NCI-H82 treated with DMSO at 0.1 percent for 48 hours (cell line): Measurements from ENCODE around the gene STK16.
"Not testable (repeated sequence)": the region's sequence is repeated elsewhere in the genome, so short reads cannot be mapped to it uniquely, and the experiment has no call there.

ENCODE experiments used
- DNase-seq: peaks from one replicate; lab custom pipeline; 2025; ENCODE audit not compliant: unreplicated experiment; lab: John Stamatoyannopoulos, UW

STK16 gene

GRCh38 chr2:219243291-219243761 is 2.0 kb upstream of the STK16 start:
- no peak for DNase-seq

DNA sequence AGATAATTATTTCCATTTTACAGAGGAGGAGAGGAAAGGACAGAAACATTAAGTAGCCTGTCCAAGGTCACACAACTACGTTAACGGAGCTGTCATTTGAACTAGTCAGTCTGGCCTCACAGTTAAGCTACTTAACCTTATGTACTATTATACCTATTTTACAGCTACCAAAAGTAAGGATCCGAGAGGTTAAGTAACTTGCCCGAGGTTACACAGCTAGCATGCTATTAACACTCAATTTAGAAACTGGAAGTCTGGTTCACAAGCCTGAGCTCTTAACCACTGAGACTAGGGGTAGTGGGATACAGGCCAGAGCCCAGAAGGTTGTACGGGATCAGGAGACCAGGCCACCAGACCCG is 511 bp upstream of the STK16 start:
- DNase-seq, result no peak

- no peak for DNase-seq
Observed at GRCh38 chr2:219245899-219246230, 586 bp downstream of the STK16 start.

DNA sequence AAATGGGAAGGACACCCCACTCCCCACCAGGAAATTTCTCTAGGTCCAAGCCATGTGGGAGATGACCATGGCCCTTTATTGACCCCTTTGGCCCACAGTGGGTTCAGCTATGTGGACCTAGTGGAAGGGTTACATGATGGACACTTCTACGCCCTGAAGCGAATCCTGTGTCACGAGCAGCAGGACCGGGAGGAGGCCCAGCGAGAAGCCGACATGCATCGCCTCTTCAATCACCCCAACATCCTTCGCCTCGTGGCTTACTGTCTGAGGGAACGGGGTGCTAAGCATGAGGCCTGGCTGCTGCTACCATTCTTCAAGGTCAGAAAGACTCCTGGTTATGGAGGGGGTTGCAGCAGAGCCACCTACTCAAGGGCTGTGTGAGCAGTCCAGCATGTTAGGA is 1.3 kb downstream of the STK16 start:
- DNase-seq, result no peak

DNA sequence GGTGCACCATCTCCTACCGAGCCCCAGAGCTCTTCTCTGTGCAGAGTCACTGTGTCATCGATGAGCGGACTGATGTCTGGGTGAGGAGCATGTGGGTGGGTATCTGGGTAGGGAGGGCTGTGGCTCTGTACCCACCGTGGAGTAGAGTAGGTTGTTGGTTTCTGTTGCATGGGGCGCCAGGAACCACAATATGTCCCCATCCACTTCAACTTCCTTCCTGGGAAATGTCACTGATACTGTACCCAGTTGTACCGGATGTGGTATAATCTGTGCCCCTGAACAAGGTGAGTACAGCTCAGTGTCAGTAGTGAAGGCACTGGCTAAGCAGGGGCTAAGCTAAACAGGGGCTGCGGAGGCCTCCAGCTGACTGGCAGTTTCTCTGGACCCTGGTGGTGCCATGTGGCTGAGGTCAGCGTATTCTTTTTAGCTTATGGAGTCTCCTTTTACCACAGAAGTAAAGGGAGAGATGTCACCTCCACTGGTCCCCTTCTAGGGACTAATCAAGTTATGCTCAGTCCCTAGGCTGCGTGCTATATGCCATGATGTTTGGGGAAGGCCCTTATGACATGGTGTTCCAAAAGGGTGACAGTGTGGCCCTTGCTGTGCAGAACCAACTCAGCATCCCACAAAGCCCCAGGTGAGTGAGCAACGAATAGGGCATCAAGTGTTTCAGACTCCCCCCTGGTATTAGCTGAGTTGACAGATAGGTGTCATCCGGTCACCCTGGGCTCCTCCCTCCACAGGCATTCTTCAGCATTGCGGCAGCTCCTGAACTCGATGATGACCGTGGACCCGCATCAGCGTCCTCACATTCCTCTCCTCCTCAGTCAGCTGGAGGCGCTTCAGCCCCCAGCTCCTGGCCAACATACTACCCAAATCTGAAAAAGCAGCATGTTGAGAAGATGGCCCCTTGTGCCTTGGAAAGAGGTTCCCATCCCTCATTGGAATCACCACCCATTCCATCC is 2.7 kb downstream of the STK16 start:
- no peak for DNase-seq

- no peak for DNase-seq
Observed at GRCh38 chr2:219248845-219249202, 3.5 kb downstream of the STK16 start.

DNA sequence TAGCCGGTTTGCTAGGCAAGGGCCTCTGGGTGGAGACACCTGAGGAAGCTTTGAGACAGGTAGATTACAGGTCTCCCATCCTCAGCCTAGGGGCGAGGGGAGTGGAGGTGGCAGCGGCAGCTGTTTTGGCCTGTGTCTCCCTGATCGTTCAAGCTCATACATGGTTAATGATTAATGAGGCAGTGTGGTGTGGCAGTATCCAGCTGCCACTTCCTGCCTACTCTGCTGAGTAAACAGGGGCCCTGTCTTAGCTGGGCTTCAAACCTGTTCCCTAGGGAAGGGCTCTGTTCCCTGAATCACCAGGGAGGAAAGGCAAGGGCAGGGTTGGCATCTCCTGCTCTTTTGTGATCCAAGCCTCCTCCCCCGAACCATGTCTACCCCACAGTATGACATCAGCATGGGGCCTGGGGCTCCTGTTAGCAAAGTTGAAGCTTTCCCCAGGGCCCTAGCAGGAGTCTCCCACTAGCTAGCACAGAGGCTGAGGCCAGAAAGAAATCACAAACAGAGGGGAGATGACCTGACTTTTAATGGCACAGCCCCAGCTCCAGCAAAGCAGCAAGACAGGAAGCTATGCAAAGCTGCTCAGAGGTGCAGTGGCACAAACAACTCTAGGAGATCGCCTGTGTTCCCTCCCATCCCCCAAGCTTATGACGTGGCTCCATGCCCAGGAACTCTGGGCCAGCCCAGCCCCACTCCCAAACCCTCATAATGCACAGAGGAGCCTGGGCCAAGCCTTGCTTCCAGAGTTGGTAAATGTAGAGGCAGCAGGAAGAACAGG is 4.1 kb downstream of the STK16 start:
- DNase-seq, result peak; percentile 27

GRCh38 chr2:219250049-219250781 is 4.9 kb downstream of the STK16 start:
- no peak for DNase-seq

DNA sequence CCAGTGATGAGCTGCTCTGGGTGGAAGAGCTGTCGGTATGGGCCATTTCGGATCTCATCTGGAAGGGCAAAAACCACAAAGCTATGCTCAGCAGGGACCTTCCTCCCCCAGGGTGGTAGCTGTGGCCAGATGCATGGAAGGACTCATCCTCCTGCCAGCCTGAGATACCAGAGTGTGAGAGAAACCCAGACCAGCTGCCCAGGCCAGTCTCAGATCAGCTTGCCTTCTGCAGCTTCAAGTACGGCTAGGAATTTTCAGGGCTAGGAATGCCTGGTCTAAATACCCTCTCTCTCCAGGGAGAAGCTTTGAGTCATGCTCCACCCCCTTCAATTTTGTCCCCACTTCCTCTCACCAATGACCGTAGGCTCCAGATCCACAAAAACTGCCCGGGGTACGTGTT is 6.4 kb downstream of the STK16 start:
- DNase-seq, result no peak

DNA sequence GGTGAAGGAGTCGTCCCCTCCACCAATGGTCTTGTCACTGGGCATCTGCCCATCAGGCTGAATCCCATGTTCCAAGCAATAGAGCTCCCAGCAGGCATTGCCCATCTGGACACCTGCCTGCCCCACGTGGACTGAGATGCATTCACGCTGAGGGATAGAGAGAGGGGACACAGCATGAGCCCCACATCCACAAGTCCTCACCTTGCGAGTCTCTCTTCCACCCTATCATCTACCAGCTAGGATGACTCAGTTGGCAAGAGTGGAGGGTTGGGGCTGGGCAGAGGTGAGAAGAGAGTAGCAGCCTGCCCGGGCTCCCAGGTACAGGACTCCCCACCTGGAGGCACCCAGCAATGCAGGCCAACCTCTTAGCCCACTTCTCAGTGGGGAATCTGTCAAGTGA is 6.8 kb downstream of the STK16 start:
- no peak for DNase-seq

DNA sequence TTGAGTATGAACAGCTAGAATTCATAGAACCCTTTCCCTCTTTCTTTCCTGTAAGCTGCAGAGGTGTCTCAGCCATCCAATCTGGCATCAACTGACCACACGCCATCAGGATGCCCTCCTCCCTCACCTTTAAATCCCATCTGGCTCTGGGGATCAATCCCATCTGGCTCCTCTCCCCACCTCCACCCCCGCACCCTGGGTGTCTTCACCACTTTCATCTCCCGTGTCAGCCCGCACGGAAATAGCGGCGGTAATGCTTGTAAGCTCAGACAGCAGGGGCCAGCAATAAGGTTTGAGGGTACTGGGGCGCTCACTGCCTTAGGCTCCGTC is 7.3 kb downstream of the STK16 start:
- DNase-seq, result peak; percentile 20

GRCh38 chr2:219252900-219253752 is 7.8 kb downstream of the STK16 start, which contains the start of gene TUBA4B:
TUBA4B (plus strand) TSS chr2:219253243; CDS start chr2:219253408, 165 bp downstream.
- peak; percentile 39 for DNase-seq

GRCh38 chr2:219253753-219254589 is 8.7 kb downstream of the STK16 start, which contains the start of gene TUBA4A:
TUBA4A (minus strand) TSS chr2:219253918; CDS start chr2:219253858, 60 bp downstream.
- peak; percentile 42 for DNase-seq

DNA sequence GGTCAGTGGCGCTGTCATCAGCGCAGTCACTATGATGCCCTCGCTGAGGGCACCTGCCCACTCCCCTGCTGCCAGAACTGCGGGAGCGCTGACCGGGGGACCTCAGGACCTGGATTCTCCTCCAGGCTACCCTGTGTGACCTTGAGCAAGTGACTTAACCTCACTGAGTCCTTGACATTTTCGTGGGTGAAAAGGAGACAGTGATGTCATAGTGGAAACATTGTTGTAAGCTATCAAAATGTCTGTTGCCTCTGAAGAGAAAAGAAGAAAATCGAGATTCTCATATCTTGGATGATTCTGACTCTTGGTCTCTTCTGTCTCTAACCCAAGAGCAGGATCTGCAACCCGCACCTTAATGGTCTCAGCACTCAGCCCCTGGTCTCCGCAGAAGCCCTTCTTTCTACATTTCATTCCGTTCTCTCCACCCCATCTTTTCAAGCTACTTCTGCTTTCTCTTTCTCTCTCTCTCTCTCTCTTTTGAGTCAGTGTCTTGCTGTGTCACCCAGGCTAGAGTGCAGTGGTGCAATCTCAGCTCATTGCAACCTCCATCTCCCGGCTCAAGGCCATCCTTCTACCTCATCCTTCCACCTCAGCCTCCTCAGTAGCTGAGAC is 9.4 kb downstream of the STK16 start:
- no peak for DNase-seq

- DNase-seq, result not testable (repeated sequence)
Observed at GRCh38 chr2:219258942-219259341, 13.7 kb downstream of the STK16 start.

- DNase-seq, result no peak
Observed at GRCh38 chr2:219261024-219261855, 16.0 kb downstream of the STK16 start.

DNA sequence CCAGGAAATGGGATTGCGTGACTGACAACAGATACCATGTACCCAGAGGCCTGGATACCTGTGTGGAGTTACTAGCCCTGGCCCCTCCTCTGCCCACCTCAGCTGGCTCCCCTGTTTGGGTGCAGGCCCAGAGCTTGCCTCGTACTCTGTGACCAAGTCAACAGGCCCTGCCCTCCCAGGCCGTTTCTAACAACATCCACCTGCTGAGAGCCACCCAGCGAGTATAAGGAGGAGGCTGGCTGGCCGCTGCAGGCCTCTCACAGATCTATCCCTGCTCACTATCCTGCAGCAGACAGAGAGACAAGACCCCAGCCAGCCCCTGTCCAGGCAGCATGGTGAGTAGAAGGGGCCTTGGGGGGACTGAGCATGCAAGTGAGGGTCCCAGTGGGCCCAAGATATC is 21.0 kb downstream of the STK16 start:
- no peak for DNase-seq

- no peak for DNase-seq
Observed at GRCh38 chr2:219266886-219267285, 21.6 kb downstream of the STK16 start.
